Liver (tissue), 9 donors: ENCODE data around the gene FKBP14. TPM values are rescaled to one million over a fixed set of nuclear protein-coding genes. Genes with fewer than 3 reads are reported as not detected.

ENCODE experiments used
- DNase-seq: peaks from one replicate; pipeline ENCODE4 v3.0.0-alpha.2; 2017; ENCODE audit warnings: low spot score
- H3K27ac ChIP-seq, 2 donors: one replicate each; pipeline ENCODE4 v1.7.0; 2013; ENCODE audit warnings: inconsistent platforms in 2 of 2, low read length in 2 of 2, control low read depth in 1 of 2, low read depth in 1 of 2, mild to moderate bottlenecking in 1 of 2
- H3K27me3 ChIP-seq, 4 donors: one replicate each; pipeline versions ENCODE4 v1.6.1 to v1.7.0; 2013; ENCODE audit warnings: low read length in 3 of 4, inconsistent platforms in 1 of 4, mild to moderate bottlenecking in 1 of 4, moderate library complexity in 1 of 4; ENCODE audit not compliant: control insufficient read depth in 4 of 4, insufficient read depth in 4 of 4
- H3K36me3 ChIP-seq, 4 donors: one replicate each; pipeline versions ENCODE4 v1.6.1 to v1.7.0; 2013; ENCODE audit warnings: low read length in 3 of 4, mild to moderate bottlenecking in 3 of 4, low read depth in 1 of 4, moderate library complexity in 1 of 4; ENCODE audit not compliant: control insufficient read depth in 4 of 4, insufficient read depth in 3 of 4
- H3K4me1 ChIP-seq, 4 donors: one replicate each; pipeline versions ENCODE4 v1.6.1 to v1.7.0; 2013; ENCODE audit warnings: low read length in 3 of 4, mild to moderate bottlenecking in 3 of 4, moderate library complexity in 1 of 4; ENCODE audit not compliant: control insufficient read depth in 4 of 4, insufficient read depth in 4 of 4
- H3K4me3 ChIP-seq, 3 donors: one replicate each; pipeline versions ENCODE4 v1.6.1 to v1.7.0; 2013; ENCODE audit warnings: low read length in 3 of 3, control low read depth in 1 of 3, low read depth in 1 of 3, mild to moderate bottlenecking in 1 of 3
- H3K9ac ChIP-seq, 2 donors: one replicate each; pipeline ENCODE4 v1.7.0; 2013; ENCODE audit warnings: low read length in 2 of 2, mild to moderate bottlenecking in 2 of 2, moderate library complexity in 2 of 2, control low read depth in 1 of 2, low read depth in 1 of 2
- H3K9me3 ChIP-seq, 4 donors: one replicate each; pipeline versions ENCODE4 v1.6.1 to v1.7.0; 2013; ENCODE audit warnings: low read length in 3 of 4; ENCODE audit not compliant: control insufficient read depth in 4 of 4
- EGR1 ChIP-seq, 2 donors: IDR thresholded peaks; 2 replicates each; pipeline ENCODE4 v1.6.1; 2016 to 2018; ENCODE audit warnings: antibody characterized with exemption in 2 of 2, low read depth in 2 of 2
- FOXA1 ChIP-seq: IDR thresholded peaks from 2 replicates; pipeline ENCODE4 v1.6.1; 2016; ENCODE audit warnings: antibody characterized with exemption
- FOXA2 ChIP-seq: IDR thresholded peaks from 2 replicates; pipeline ENCODE4 v1.6.1; 2016; ENCODE audit warnings: antibody characterized with exemption
- GABPA ChIP-seq, 2 donors: IDR thresholded peaks in 1 of 2; conservative IDR thresholded peaks in 1 of 2; 2 replicates each; pipeline ENCODE4 v1.6.1; 2016; ENCODE audit warnings: antibody characterized with exemption in 2 of 2, mild to moderate bottlenecking in 1 of 2, moderate library complexity in 1 of 2
- HNF4A ChIP-seq, 2 donors: conservative IDR thresholded peaks; 2 replicates each; pipeline ENCODE4 v1.6.1; 2016; ENCODE audit warnings: antibody characterized with exemption in 2 of 2, mild to moderate bottlenecking in 2 of 2
- HNF4G ChIP-seq: IDR thresholded peaks from 2 replicates; pipeline ENCODE4 v1.6.1; 2016; ENCODE audit warnings: antibody characterized with exemption
- JUND ChIP-seq, 2 donors: IDR thresholded peaks; 2 replicates each; pipeline ENCODE4 v1.6.1; 2016; ENCODE audit warnings: antibody characterized with exemption in 2 of 2
- NR2F2 ChIP-seq: IDR thresholded peaks from 2 replicates; pipeline ENCODE4 v1.6.1; 2016; ENCODE audit warnings: antibody characterized with exemption
- RAD21 ChIP-seq, 2 donors: IDR thresholded peaks; 2 replicates each; pipeline ENCODE4 v1.6.1; 2016; ENCODE audit warnings: antibody characterized with exemption in 2 of 2, mild to moderate bottlenecking in 2 of 2
- RXRA ChIP-seq, 2 donors: IDR thresholded peaks; 2 replicates each; pipeline ENCODE4 v1.6.1; 2017 to 2018; ENCODE audit warnings: antibody characterized with exemption in 2 of 2, mild to moderate bottlenecking in 1 of 2
- SP1 ChIP-seq: IDR thresholded peaks from 2 replicates; pipeline ENCODE4 v1.6.1; 2018; ENCODE audit warnings: antibody characterized with exemption, mild to moderate bottlenecking
- TAF1 ChIP-seq: conservative IDR thresholded peaks from 2 replicates; pipeline ENCODE4 v1.6.1; 2016; ENCODE audit warnings: antibody characterized with exemption, mild to moderate bottlenecking
- YY1 ChIP-seq: IDR thresholded peaks from 2 replicates; pipeline ENCODE4 v1.6.1; 2016; ENCODE audit warnings: antibody characterized with exemption, mild to moderate bottlenecking
- WGBS: extraction: QIAGEN DNeasy Blood & Tissue Kit; methylation state at CpG from one replicate; pipeline ENCODE4 v1.1.7; 2013; 5-methylcytosine and 5-hydroxymethylcytosine counted together
- polyA plus RNA-seq, 2 donors: library from polyadenylated mRNA; stranded (reverse) in 1 of 2; unstranded in 1 of 2; fragments of 200-250 nt in 1 of 2; fragments of >200 nt in 1 of 2; fragmentation: Nextera tagmentation in 1 of 2; extraction: Ambion mirVana in 1 of 2; gene quantifications; one replicate each; pipeline versions ENCODE4 v1.2.1 to v1.2.3, GENCODE V29; 2013 to 2015
- total RNA-seq, 2 donors: library from RNA; depleted of rRNA; stranded (reverse); fragments of >200 nt; gene quantifications; one replicate each; pipeline ENCODE4 v1.2.3, GENCODE V29; 2014
- TF ChIP-seq, protein P1 (sequence below): IDR thresholded peaks from 2 replicates; pipeline ENCODE4 v1.6.1; 2016; ENCODE audit warnings: antibody characterized with exemption, mild to moderate bottlenecking
- TF ChIP-seq, protein P2 (sequence below): IDR thresholded peaks from 2 replicates; pipeline ENCODE4 v1.6.1; 2016; ENCODE audit warnings: antibody characterized with exemption
- TF ChIP-seq, protein P3 (sequence below): fragments of 150-350 bp; IDR thresholded peaks from 2 replicates; pipeline ENCODE4 v1.5.1; 2017; ENCODE audit warnings: improper control_type of control experiment, low read depth, low read length; ENCODE audit not compliant: missing input control
- TF ChIP-seq, protein P4 (sequence below): IDR thresholded peaks from 2 replicates; pipeline ENCODE4 v1.6.1; 2016; ENCODE audit warnings: antibody characterized with exemption
- donor health status: healthy.
- donor health status: healthy.
- donor health status: healthy.
- donor health status: healthy.
- donor health status: healthy.

The FKBP14 gene
- total and polyA plus RNA-seq, 4 donors, result 2.6 to 6.1 (median 3.5) TPM

DNA sequence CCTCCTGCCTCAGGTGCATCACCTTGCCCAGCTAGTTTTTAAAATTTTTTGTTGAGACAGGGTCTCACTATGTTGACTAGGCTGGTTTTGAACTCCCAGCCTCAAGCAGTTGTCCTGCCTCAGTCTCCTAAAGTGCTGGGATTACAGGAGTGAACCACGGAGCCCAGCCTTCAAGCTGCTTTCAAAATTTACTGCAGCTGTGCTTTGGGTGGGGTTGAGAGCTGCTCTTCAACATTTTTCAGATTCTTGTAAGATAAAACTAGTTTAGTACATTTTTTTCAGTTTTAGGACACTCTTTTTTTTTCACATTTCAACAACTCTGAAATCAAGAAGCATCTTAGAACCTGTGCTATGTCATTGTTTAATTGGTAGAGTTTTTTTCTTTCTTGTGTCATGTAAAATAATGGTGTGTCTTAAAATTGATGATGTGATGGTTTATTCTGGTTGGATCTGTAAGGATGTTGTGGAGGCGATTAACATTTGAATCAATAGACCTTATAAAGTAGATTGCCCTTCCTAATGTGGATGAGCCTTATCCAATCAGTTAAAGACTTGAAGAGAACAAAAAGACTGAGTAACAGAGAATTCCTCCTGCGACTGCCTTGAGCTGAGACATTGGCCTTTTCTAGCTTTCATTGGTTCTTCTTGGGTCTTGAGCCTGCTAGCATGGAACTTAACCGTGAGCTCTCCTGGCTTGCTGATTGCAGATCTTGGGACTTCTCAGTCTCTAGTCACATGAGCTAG, 15.2 kb upstream of the FKBP14 start:
- TF ChIP-seq NR2F2 (no peak), FOXA1 (no peak), JUND (IDR thresholded peaks at IDR 0.05) (no peak), HNF4G (no peak), TAF1 (no peak), EGR1 (IDR thresholded peaks at IDR 0.05; ENCODE audit: low read depth in 2 of 2) (no peak), FOXA2 (no peak), RXRA (IDR thresholded peaks at IDR 0.05) (no peak), YY1 (no peak), GABPA (IDR thresholded peaks at IDR 0.05 in 1 of 2, conservative IDR thresholded peaks at IDR 0.05 in 1 of 2) (no peak), SP1 (no peak)
- TF ChIP-seq, protein P1, sequence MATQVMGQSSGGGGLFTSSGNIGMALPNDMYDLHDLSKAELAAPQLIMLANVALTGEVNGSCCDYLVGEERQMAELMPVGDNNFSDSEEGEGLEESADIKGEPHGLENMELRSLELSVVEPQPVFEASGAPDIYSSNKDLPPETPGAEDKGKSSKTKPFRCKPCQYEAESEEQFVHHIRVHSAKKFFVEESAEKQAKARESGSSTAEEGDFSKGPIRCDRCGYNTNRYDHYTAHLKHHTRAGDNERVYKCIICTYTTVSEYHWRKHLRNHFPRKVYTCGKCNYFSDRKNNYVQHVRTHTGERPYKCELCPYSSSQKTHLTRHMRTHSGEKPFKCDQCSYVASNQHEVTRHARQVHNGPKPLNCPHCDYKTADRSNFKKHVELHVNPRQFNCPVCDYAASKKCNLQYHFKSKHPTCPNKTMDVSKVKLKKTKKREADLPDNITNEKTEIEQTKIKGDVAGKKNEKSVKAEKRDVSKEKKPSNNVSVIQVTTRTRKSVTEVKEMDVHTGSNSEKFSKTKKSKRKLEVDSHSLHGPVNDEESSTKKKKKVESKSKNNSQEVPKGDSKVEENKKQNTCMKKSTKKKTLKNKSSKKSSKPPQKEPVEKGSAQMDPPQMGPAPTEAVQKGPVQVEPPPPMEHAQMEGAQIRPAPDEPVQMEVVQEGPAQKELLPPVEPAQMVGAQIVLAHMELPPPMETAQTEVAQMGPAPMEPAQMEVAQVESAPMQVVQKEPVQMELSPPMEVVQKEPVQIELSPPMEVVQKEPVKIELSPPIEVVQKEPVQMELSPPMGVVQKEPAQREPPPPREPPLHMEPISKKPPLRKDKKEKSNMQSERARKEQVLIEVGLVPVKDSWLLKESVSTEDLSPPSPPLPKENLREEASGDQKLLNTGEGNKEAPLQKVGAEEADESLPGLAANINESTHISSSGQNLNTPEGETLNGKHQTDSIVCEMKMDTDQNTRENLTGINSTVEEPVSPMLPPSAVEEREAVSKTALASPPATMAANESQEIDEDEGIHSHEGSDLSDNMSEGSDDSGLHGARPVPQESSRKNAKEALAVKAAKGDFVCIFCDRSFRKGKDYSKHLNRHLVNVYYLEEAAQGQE, result no peak
- TF ChIP-seq, protein P2, sequence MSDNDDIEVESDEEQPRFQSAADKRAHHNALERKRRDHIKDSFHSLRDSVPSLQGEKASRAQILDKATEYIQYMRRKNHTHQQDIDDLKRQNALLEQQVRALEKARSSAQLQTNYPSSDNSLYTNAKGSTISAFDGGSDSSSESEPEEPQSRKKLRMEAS, result no peak
- TF ChIP-seq, protein P3, sequence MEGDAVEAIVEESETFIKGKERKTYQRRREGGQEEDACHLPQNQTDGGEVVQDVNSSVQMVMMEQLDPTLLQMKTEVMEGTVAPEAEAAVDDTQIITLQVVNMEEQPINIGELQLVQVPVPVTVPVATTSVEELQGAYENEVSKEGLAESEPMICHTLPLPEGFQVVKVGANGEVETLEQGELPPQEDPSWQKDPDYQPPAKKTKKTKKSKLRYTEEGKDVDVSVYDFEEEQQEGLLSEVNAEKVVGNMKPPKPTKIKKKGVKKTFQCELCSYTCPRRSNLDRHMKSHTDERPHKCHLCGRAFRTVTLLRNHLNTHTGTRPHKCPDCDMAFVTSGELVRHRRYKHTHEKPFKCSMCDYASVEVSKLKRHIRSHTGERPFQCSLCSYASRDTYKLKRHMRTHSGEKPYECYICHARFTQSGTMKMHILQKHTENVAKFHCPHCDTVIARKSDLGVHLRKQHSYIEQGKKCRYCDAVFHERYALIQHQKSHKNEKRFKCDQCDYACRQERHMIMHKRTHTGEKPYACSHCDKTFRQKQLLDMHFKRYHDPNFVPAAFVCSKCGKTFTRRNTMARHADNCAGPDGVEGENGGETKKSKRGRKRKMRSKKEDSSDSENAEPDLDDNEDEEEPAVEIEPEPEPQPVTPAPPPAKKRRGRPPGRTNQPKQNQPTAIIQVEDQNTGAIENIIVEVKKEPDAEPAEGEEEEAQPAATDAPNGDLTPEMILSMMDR, result no peak
- TF ChIP-seq, protein P4, sequence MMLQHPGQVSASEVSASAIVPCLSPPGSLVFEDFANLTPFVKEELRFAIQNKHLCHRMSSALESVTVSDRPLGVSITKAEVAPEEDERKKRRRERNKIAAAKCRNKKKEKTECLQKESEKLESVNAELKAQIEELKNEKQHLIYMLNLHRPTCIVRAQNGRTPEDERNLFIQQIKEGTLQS, result no peak
- no peak for DNase-seq
- Histone ChIP-seq H3K9me3 (no peaks in the 10 kb centered on the region), H3K27ac (no peak overlapping the region), H3K4me3 (no peak overlapping the region), H3K36me3 (no peaks in the 10 kb centered on the region), H3K27me3 (no peaks in the 10 kb centered on the region), H3K4me1 (peaks cover 3 to 9% (median 8%) of the 10 kb centered on the region in 4 donors), H3K9ac (no peak overlapping the region)
- WGBS, result 95% methylated on average over 4 of the region's 4 CpGs

DNA sequence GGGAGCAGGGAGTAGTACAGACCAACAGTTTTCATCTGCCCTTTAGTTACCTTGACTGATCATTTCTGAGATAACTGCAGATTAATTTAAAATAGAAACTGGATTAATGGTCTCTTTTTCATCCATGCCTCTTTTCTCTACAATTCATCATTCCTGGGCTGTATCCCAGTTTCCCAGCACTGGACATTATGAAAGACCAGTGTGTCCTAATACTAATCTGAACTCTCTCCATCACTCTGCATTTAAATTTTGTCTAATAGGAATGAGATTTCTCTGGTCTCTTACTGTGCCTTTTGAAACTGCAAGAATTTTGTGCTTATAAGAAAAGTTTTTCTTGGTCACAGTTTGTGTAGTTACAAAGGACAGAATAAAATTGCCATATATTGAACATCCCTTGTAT, 14.4 kb upstream of the FKBP14 start:
- Histone ChIP-seq H3K27ac (no peak overlapping the region), H3K36me3 (no peaks in the 10 kb centered on the region), H3K27me3 (no peaks in the 10 kb centered on the region), H3K9ac (no peak overlapping the region), H3K9me3 (no peaks in the 10 kb centered on the region), H3K4me1 (peaks cover 0 to 8% (median 3%) of the 10 kb centered on the region in 4 donors), H3K4me3 (no peak overlapping the region)
- DNase-seq, result no peak
- TF ChIP-seq TAF1 (no peak), HNF4A (conservative IDR thresholded peaks at IDR 0.05) (no peak), EGR1 (IDR thresholded peaks at IDR 0.05; ENCODE audit: low read depth in 2 of 2) (no peak), JUND (IDR thresholded peaks at IDR 0.05) (no peak), HNF4G (no peak), NR2F2 (no peak), FOXA1 (no peak), RXRA (IDR thresholded peaks at IDR 0.05) (no peak), RAD21 (IDR thresholded peaks at IDR 0.05) (no peak)
- TF ChIP-seq, protein P1, result no peak
- TF ChIP-seq, protein P3, result no peak
- TF ChIP-seq, protein P4, result no peak
- TF ChIP-seq, protein P2, result no peak
